ENCODE results near the gene STK39. TPM values are rescaled to one million over a fixed set of nuclear protein-coding genes. Genes with fewer than 3 reads are reported as not detected.
A peak's percentile ranks its signal among the peaks of the same experiment; 100 is the strongest.

Gene STK39
- total and polyA plus RNA-seq, 9 of the 15 experiments (the other 6 are each of a cell fraction or from before 2014, with no cell fraction given), result 0.19 to 0.76 (median 0.51) TPM

GRCh38 chr2:168245074-168245825 is 2.1 kb downstream of the STK39 start:
- H3K79me2 ChIP-seq (ENCODE audit: control insufficient read depth, insufficient read depth, low read length), result no peaks in the 10 kb centered on the region
- no peaks in the 10 kb centered on the region for H3K9me3 ChIP-seq (replicated peaks; ENCODE audit: control insufficient read depth, insufficient read depth, low read depth, low read length)
- no peak for FAIRE-seq
- peak; percentile 30; the same call in 1 of the 2 replicates for TF ChIP-seq CEBPB (tag; IDR thresholded peaks at IDR 0.05)
- TF ChIP-seq ZNF696 (CRISPR knock-in tag; conservative IDR thresholded peaks at IDR 0.05), result no peak
- TF ChIP-seq PHF8 (IDR thresholded peaks at IDR 0.05; ENCODE audit: borderline replicate concordance, low read length), result no peak
- in situ Hi-C loops (cut with MboI) (no loop called here), intact Hi-C loops (cut with micrococcal nuclease) (no loop called here)
- no TSS peak for BruUV-seq (replicated peaks)
- no peak overlapping the region for H3K9ac ChIP-seq (ENCODE audit: insufficient read depth in 1 of 2, low read depth in 2 of 2, low read length in 2 of 2)
- ChIA-PET POLR2A (no interaction called here), CTCF (ENCODE audit: low intra/inter-chr PET ratio) (no interaction called here)
- no peak overlapping the region for H3K4me3 ChIP-seq
- DNase-seq (ENCODE audit: extremely low read depth in 1 of 4, low spot score in 3 of 4), result no peak
- H3K9me1 ChIP-seq (ENCODE audit: control insufficient read depth, insufficient read depth, low read length), result no peaks in the 10 kb centered on the region
- ATAC-seq, result no peak
- H4K20me1 ChIP-seq (replicated peaks; ENCODE audit: control insufficient read depth, insufficient read depth, low read length), result no peaks in the 10 kb centered on the region
- H3K4me1 ChIP-seq (replicated peaks in 1 of 2; ENCODE audit: control insufficient read depth in 2 of 2, insufficient read depth in 2 of 2, low read length in 2 of 2), result peaks cover 0 to 17% of the 10 kb centered on the region in 2 experiments; a peak in 3 of 5 replicates
- no peak overlapping the region for H3K4me2 ChIP-seq (ENCODE audit: insufficient read depth, low read length)
- no peaks in the 10 kb centered on the region for H3K36me3 ChIP-seq (ENCODE audit: control insufficient read depth, insufficient read depth, low read length)
- no peak overlapping the region for H2AFZ ChIP-seq (ENCODE audit: low read depth, low read length)
- H3K27me3 ChIP-seq (ENCODE audit: control insufficient read depth in 2 of 2, insufficient read depth in 2 of 2, low read length in 2 of 2), result peaks cover 36% of the 10 kb centered on the region in 2 experiments
- WGBS (ENCODE audit: insufficient coverage, low coverage, missing lambda C conversion rate), result 33% methylated on average over 7 of the region's 7 CpGs
- H3K27ac ChIP-seq (ENCODE audit: extremely low read depth, low read depth, low read length), result no peak overlapping the region

DNA sequence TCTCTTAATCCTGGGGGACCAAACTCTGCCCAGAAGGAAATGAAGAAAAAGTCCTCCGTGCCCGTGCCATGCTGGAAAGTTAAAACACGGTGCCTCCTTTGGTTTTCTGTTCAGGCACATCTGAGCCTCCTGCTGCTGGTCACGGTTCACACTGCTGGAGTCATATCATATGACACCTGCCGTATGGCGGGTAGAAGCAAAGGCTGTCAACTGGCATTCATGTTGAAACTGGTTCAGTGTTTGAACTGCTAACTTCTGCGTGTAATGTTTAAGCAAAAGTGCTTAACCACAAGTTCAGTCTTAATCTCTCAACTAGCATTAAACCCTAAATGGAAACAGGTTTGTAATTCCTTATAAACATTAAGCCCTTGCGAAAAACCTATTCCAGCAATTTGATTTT is 3.1 kb downstream of the STK39 start:
- H4K20me1 ChIP-seq (replicated peaks; ENCODE audit: control insufficient read depth, insufficient read depth, low read length), result no peaks in the 10 kb centered on the region
- H3K9me1 ChIP-seq (ENCODE audit: control insufficient read depth, insufficient read depth, low read length), result no peaks in the 10 kb centered on the region
- FAIRE-seq (peak; percentile 56), DNase-seq (ENCODE audit: extremely low read depth in 1 of 4, low spot score in 3 of 4) (no peak), ATAC-seq (no peak)
- H2AFZ ChIP-seq (ENCODE audit: low read depth, low read length), result no peak overlapping the region
- H3K27ac ChIP-seq (ENCODE audit: extremely low read depth, low read depth, low read length), result no peak overlapping the region
- POLR2A ChIA-PET, result no interaction called here
- H3K27me3 ChIP-seq (ENCODE audit: control insufficient read depth in 2 of 2, insufficient read depth in 2 of 2, low read length in 2 of 2), result peaks cover 32 to 34% of the 10 kb centered on the region in 2 experiments
- under 1% methylated on average over 8 of the region's 8 CpGs for WGBS (ENCODE audit: insufficient coverage, low coverage, missing lambda C conversion rate)
- no peaks in the 10 kb centered on the region for H3K36me3 ChIP-seq (ENCODE audit: control insufficient read depth, insufficient read depth, low read length)
- H3K9ac ChIP-seq (ENCODE audit: insufficient read depth in 1 of 2, low read depth in 2 of 2, low read length in 2 of 2), result no peak overlapping the region
- H3K4me1 ChIP-seq (replicated peaks in 1 of 2; ENCODE audit: control insufficient read depth in 2 of 2, insufficient read depth in 2 of 2, low read length in 2 of 2), result peaks cover 0 to 17% of the 10 kb centered on the region in 2 experiments; a peak in 3 of 5 replicates
- H3K4me2 ChIP-seq (ENCODE audit: insufficient read depth, low read length), result no peak overlapping the region
- no peaks in the 10 kb centered on the region for H3K79me2 ChIP-seq (ENCODE audit: control insufficient read depth, insufficient read depth, low read length)
- CTCF ChIA-PET (ENCODE audit: low intra/inter-chr PET ratio), result no interaction called here
- intact Hi-C loops (cut with micrococcal nuclease), result no loop called here
- H3K4me3 ChIP-seq, result no peak overlapping the region
- in situ Hi-C loops (cut with MboI), result no loop called here
- BruUV-seq (replicated peaks), result TSS peak; percentile 43
- no peaks in the 10 kb centered on the region for H3K9me3 ChIP-seq (replicated peaks; ENCODE audit: control insufficient read depth, insufficient read depth, low read depth, low read length)
- TF ChIP-seq MECOM (CRISPR knock-in tag; IDR thresholded peaks at IDR 0.05) (no peak), PHB (CRISPR knock-in tag; IDR thresholded peaks at IDR 0.05) (no peak), E2F6 (IDR thresholded peaks at IDR 0.05; ENCODE audit: borderline replicate concordance in 1 of 2, extremely low read depth in 1 of 2, insufficient read depth in 1 of 2, insufficient read length in 1 of 2, low read depth in 1 of 2, low read length in 1 of 2, poor library complexity in 1 of 2, severe bottlenecking in 1 of 2) (peak in 1 of 2 experiments; percentile 27), BMI1 (IDR thresholded peaks at IDR 0.05; ENCODE audit: low read length) (0 out of 2 replicates have a peak, but pooled peaks have one; percentile 3), NCOA4 (IDR thresholded peaks at IDR 0.05; ENCODE audit: partially characterized antibody) (no peak), THRA (IDR thresholded peaks at IDR 0.05) (no peak)
- TF ChIP-seq, protein P1, sequence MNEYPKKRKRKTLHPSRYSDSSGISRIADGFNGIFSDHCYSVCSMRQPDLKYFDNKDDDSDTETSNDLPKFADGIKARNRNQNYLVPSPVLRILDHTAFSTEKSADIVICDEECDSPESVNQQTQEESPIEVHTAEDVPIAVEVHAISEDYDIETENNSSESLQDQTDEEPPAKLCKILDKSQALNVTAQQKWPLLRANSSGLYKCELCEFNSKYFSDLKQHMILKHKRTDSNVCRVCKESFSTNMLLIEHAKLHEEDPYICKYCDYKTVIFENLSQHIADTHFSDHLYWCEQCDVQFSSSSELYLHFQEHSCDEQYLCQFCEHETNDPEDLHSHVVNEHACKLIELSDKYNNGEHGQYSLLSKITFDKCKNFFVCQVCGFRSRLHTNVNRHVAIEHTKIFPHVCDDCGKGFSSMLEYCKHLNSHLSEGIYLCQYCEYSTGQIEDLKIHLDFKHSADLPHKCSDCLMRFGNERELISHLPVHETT (CRISPR knock-in tag; conservative IDR thresholded peaks at IDR 0.05 in 1 of 2, IDR thresholded peaks at IDR 0.05 in 1 of 2), result no peak

Measured in K562 (cell line).